T-helper 2 cell (primary cell): Measurements from ENCODE around the gene SOX12.
A peak's percentile ranks its signal among the peaks of the same experiment; 100 is the strongest.

Experiments used
- DNase-seq, 5 experiments: peaks; one replicate each; pipeline versions ENCODE4 v3.0.0 to v3.0.0-alpha.2; 2012 to 2022
- total RNA-seq, 2 donors: gene quantifications; one replicate each; lab custom pipeline; 2026; lab: John Stamatoyannopoulos, UW

SOX12 gene
- total RNA-seq: 5.6 to 5.7 reads per million in 2 donors

DNA sequence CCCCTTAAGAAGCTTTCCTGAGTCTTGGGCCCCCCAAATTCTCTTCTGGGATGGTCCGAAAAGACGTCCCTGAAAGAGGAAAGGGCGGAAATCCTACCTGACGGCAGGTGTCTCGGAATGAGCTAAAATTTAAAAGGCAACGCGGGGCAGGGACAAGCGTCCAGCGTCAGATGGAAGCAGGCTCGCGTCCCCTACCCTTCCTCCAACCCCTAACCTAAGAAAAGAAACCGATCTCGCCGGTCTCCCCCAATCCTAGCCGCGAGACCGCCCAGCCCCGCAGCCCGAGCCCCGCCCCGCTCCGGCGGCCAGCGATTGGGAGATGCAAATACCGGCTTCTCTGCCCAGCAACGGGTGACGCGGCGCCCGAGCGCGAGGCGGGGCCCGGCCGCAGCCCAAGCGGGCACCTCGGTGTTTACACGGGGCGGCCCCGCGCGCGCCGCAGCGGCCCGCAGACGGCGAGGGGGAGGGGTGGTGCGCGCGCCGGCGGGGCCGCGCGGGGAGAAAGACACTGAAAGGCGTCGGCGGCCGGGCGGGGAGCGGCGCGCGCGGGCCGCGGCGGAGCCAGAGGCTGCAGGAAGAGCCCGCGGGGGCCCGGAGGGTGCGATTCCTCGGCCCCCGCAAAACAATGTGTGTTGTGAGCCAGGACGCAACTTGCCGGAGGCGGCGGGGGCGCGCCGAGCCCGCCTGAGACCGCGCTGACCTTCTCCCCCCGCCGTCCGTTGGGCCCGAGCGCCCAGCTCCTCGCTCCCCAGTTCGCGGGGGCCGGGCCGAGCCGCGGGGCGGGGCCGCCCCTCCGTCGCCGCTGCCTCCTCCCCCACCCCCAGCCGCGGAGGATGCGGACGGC, at the start of gene SOX12:
Gene SOX12 (plus strand): TSS at position 508 of the 844 bp plus-strand sequence. CDS start 373 bp downstream, outside the sequence.
- peak; percentile 90 to 97 (median 95) for DNase-seq

DNA sequence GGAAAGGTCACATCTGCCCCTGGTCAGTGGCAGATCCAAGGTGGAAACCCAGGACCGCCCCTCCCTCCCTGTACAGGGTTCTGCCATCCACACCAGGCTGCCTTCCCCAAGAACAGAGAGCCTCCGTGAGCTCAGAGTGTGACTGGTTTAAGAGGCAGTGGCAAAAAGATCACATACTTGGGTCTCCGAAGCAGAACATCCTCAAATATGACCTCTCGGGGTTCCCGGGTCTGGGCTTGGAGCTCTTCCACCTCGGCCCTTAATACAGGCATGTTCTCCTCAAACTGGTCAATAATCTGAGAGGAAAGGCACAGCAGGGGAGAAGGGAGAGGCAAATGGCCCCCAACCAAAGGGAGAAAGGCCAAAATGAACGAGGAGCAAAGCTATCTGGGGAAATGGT, 49.6 kb upstream of the SOX12 start:
- DNase-seq: no peak

DNA sequence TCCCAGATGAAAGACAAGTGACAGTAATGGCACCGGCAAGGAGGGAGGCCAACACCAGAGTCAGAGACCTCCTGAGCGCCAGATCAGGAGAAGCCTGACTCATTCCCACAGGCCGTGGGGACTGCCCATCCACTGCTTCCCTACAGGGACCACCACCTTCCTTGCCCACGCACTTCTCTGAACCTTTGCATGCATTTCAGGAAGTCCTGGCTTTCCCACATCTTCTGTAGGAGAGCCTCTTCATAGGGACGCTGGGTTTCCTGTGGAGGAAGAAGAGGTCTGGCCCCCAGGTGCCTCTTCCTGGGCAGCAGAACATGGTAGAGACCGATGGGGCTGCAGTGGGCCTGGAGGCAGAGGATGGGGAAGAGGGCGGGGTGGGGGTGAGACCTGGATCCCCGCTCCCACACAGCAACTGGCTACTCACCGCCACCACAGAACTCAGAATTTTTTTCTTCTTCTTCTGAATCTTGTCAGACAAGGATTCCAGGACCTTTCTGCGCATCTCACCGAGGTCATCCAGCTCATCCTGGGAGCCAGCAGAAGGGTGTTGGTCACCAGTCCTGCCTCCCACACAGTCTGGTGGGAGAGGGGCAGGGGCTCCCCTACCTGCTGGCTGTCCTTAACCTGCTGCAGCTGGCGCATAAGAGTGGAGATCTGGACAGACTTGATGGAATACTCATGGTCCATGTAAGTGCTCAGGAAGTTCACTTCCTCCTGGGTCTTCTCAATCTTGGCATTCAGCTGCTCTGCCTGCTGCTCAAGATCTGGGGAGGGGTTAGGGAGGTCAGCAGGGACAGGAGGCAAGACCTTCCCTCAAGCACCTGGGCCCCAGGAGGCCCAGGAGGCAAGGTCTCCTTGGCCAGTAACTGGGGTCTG, 48.5 kb upstream of the SOX12 start:
- DNase-seq: no peak

DNA sequence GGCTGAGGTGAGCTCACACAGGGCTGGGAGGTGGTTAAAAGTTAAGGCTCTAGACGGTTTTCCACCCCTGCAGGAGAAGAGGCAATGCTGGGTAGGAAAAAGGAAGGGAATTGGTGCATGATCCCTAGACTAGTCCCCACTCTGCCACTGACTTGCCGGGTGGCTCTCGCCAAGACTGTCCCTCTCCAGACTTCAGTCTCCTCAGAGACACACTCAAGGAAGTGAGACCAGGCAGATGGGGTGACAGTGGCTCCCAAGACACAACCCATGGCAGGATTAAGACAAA, 47.9 kb upstream of the SOX12 start:
- DNase-seq: no peak

DNA sequence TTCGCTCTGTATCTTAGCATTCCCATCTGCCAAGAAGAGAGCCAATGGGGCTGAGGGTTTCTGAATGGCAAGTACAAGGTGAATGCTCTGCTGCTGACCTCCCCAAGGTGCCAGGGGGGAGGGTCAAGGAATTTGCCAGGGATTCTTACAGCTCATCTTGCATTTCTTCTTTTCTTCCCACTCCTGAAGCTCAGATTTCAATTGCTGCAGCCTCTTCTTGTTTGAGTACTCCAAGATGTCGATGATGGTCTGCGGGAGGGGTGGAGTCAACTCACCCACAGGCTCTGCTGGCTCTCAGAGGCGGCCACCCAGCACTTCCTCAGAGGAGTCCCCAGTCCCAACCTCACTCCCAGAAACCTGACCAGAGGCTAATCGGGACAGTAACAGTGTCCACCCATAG, 47.2 kb upstream of the SOX12 start:
- DNase-seq: no peak

DNA sequence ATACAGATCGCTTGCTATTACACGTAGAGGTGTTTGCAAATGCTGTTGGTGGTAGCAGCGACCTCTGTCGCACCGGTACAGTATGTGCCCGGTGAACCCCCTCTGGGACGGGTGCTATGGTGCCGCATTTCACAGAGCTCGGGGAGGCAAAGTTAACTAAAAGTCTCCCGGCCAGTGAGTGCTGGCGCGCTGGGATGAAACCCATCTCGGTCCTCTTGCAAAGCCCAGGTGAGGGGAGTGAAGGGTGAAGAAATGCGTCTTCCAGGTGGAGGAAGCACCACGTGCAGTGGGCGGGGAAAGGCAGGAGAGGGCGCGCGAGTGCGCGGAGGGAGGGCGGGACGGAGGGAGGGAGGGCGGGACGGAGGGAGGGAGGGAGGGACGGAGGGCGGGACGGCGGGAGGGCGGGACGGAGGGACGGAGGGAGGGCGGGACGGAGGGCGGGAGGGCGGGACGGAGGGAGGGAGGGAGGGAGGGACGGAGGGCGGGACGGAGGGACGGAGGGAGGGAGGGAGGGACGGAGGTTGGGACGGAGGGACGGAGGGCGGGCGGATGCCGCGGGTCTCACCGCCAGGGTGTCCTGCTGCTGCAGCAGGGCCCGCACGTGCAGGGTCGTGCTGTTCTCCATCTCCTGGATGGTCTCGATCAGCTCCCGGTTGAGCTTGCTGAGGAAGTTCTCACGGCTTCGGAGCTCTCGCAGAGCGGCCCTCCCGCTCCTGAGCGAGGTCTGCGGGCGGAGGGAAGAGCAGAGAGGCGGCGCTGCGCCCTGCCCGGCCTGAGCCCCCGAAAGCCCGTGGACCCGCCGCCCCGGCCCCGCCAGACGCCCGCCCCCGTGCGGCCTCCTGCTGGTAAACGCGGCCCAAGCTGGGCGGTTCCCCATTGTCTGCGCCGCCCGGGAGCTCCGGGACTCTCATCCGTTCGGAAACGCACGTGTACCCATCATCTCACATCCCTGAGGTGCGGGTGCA, 46.5 kb upstream of the SOX12 start:
- no peak for DNase-seq

DNA sequence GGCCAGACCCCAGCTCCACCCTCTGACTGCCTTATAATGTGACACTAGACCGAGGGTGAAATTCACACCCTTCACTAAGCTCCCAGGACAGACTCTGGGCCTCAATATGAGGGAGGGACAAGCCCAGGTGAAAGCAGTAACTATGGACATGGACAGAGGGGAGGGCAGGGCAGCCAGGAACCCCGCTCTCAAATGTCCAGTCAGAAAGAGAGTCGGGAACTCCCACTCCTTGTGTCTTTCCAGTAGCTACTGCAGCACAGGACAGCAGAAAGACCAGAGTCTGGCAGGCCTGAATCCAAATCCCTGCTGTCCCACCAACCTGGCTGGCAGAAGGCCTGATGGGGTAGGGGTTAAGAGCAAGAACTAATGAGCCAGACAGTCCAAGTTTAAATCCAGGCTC, 41.2 kb upstream of the SOX12 start:
- DNase-seq: no peak

DNA sequence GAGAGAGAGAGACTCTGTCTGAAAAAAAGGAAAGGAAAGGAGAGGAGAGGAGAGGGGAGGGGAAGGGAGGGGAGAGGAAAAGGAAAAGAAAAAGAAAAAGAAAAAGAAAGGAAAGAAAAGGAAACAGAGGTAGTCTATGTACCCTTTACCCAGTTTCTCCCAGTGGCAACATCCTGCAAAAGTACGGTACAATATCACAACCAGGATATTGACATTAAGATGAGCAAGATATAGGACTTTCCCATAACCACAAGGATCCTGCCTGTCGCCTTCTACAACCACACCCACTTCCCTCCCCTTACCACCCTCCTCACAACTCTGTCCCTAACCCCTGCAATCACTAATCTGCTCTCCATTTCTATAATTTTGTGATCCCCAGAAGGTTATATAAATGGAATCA, 38.8 kb upstream of the SOX12 start:
- DNase-seq: no peak

DNA sequence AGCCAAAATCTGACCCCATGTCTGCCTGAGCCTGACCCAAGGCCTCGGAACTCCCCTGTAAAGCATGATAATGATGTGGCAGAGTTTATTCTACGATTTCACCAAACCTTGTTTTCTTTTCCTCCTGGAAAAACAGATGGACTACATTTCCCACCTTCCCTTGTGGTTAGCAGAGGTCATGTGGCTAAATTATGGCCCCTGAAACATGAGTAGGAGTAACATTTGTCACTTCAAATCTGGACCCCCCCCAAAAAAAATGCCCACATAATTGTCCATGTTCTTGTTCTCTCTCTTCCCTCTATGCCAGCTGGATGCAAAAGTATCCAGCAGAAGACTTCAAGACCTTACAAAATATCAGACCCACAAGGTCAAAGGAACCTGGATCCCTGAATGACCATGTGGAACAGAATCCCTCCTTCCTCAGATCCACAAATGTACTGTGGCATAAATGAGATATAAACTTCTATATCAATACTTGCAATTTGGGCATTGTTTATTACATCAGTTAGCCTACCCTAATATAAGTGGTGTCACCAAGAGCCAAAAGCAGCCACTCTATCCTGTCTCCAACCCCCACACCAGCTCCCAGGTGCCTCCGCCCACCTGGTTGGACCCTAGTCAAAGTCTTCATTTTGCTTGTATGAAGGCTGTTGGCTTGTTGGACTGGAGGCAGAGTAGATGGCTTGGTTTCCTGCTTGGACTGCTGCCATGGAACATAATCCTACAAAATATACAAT, 36.2 kb upstream of the SOX12 start:
- no peak for DNase-seq

DNA sequence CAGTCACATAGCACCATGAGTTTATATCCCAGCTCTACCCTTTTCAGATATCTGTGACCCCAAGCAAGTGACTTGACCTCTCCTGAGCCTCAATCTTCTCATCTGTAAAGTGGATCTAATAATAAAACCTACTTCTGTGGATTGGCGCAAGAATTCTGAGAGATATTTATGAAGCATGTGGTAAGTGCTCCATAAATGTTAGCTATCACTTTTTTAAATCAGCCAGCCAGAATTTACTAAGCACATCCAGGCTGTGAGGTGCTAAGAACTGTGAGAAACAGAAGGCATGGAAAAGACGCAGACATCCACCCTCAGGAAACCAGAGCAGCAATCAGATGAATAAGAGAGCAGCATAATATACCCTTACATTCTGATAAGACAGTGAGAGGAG, 35.7 kb upstream of the SOX12 start:
- peak in 1 of 5 experiments; percentile 22 for DNase-seq

DNA sequence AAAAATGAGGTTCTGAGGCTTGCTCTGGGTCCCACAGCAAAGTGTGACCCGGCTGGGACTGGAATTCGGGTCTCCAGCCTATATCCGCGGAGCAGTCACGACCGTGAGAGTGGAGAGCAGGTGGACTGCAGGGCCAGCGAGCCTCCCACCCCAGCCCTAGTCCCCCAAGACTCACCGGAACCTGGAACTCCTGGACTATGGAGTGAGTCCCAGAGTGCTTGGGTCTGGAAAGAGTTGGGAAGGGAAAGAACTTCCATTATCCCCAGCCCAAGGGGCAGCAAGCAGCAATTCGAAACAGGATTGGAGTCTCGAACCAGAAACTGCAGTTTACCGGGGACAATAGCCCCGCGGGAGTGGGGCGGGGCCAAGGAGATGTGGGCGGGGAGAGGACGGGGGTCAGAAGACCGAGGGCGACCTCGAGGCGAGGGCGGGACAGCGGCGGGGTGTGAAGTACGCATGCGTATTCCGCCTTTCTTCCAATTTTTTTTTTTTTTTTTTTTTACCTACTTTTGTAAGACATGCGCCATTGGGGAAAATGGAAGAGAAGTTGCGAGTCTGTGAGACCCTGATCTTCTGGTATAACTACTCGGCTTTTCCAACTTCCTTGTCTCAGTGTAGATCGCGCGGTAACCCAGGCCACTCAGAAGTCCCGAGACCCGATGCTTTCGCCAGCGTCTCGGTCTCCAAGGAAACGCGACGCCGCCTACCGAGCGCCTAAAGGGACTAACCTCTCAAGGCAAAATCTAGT, 35.1 kb upstream of the SOX12 start, which contains the start of gene C20orf96:
Gene C20orf96 (minus strand): TSS at position 667 of the 748 bp plus-strand sequence. CDS start 140 bp downstream, at position 527.
- DNase-seq: peak; percentile 65 to 93 (median 74)

DNA sequence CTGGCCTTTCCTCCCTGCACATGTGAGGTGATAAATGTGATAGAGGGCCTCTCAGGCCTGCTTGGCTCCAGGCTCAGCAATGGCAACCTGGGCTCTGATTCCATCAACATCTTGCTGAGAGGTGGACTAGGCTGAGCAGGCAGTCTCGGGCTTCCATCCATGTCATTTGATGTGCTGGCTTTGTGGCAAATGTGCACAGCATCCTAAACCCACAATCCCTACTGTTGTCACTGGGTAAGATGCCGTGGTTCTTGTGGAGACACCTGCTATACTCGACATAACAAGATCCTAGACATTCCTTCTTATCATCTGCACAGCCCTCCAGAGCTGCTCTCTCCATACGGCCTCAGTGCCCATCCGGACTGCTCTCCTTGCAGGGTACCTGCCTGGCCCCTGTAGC, 30.8 kb upstream of the SOX12 start:
- no peak for DNase-seq

DNA sequence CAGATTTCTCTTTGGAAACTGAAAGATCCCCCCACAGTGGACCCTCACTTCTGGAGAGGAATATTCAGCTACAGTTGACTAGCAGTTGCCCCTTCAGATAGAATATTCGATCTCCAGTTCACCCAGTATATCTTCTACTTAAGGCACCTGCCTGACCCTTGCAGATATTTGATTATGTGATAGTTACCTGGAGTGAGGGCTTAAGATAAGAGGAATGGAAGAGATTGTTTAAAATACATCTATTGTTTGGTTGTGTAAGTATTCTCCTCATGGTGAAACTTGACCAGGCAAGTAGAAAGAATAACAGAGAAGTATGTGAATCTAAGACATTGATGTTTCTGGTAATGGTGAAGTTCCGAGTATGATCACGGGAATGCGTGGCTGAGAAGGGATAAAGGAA, 29.5 kb upstream of the SOX12 start:
- no peak for DNase-seq

DNA sequence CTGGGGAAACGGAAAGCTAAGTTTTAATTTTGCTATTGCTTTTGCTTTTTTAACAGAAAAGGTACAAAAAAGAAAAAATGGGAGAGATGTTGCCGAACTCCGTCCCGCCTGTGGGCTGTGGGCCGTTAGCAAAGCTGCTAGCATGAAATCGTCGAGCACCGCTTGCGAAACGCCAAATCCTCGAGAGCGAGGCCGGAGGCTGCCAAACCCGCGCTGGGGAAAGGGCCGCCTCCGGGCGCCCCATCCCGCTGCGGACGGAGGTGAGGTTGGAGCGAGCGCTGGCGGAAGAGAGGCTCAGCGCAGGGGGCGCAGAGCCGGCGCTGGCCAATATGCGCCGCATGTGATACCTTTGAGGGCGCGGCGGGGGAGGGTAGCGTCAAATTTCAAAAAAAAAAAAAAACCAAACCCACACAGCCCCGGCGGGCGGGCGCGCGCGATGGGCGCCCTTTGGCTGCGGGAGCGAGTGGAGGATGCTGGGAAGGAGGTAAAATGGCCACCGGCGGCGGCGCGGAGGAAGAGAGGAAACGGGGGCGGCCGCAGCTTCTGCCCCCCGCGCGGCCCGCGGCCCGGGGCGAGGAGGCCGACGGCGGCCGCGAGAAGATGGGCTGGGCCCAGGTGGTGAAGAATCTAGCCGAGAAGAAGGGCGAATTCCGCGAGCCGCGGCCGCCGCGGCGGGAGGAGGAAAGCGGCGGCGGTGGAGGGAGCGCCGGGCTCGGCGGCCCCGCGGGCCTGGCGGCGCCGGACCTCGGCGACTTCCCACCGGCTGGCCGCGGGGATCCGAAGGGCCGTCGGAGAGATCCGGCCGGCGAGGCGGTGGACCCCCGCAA, 28.0 kb upstream of the SOX12 start, which contains the start of gene ZCCHC3:
Gene ZCCHC3 (plus strand): TSS at position 473 of the 827 bp plus-strand sequence. CDS start 17 bp downstream, at position 490.
- DNase-seq: peak; percentile 61 to 94 (median 76)

DNA sequence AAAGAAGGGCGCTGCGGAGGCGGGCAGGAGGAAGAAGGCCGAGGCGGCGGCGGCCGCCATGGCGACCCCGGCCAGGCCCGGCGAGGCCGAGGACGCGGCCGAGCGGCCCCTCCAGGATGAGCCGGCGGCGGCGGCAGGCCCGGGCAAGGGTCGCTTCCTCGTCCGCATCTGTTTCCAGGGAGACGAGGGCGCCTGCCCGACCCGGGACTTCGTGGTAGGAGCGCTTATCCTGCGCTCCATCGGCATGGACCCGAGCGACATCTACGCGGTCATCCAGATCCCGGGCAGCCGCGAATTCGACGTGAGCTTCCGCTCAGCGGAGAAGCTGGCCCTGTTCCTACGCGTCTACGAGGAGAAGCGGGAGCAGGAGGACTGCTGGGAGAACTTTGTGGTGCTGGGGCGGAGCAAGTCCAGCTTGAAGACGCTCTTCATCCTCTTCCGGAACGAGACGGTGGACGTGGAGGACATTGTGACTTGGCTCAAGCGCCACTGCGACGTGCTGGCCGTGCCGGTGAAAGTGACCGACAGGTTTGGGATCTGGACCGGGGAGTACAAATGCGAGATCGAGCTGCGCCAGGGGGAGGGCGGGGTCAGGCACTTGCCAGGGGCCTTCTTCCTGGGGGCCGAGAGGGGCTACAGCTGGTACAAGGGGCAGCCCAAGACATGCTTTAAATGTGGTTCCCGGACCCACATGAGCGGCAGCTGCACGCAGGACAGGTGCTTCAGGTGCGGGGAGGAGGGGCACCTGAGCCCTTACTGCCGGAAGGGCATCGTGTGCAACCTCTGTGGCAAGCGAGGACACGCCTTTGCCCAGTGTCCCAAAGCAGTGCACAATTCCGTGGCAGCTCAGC, 27.2 kb upstream of the SOX12 start:
- DNase-seq: peak; percentile 3 to 73 (median 26)

DNA sequence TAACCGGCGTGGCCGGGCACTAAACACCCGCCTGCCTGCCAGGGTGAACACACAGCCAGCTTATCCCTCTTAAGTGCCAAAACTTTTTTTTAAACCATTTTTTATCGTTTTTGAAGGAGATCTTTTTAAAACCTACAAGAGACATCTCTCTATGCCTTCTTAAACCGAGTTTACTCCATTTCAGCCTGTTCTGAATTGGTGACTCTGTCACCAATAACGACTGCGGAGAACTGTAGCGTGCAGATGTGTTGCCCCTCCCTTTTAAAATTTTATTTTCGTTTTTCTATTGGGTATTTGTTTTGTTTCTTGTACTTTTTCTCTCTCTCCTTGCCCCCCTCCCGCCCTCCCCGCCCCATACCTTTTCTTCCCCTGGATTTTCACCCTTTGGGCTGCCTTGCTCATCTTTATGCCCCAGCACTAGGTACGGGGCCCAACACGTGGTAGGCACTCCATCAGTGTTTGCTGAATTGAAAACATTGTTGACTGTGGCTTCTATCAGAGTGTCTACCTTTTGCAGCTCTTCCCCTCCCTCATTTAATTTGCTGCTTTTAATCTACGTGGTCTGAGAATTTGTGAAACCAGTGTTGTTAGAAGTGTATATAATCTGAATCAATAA, 26.5 kb upstream of the SOX12 start:
- DNase-seq: peak in 1 of 5 experiments; percentile 45

DNA sequence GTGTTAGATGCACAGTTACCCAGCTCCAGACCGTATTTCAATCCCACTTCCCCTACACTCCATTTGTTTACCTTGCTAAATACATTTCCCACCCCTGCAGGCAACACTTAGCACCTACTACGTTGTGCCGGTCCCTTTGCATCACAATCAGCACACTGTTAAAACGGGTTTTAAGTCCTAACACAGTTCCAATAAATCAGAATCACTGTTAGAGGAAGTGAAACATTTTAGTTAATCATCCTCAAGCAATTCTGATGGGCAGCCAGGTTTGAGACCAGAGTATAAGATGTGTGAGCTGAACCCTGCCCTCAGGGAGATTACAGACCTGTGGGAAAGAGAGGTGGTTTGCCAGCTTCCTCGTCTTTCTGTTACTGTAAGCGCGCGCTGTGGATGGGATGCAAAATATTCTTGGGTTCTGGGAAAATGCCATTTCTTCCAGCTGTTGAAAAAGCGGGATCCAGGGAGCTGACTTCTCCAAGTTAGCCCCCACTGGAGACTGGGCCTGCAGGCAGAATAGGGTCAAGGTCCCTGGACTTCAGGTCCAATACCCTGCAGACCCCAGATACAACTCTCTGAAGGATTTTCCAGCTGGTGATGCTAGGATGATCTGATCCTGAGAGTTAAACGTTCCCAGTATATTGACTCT, 24.9 kb upstream of the SOX12 start:
- no peak for DNase-seq
